GM12878 (cell line): ENCODE measurements around the gene P3H1. TPM values are rescaled to one million over a fixed set of nuclear protein-coding genes. Genes with fewer than 3 reads are reported as not detected.
A peak's percentile ranks its signal among the peaks of the same experiment; 100 is the strongest.

Experiments
- CHD4 ChIP-seq: fragments of 200-600 bp; sonication (generic); IDR thresholded peaks from 2 replicates; pipeline ENCODE4 v1.6.1; 2016; ENCODE audit warnings: mild to moderate bottlenecking
- EP300 ChIP-seq, 2 experiments: fragments of 150-350 bp in 1 of 2; IDR thresholded peaks; 2 replicates each; pipeline ENCODE4 v1.6.1; 2011 to 2012; ENCODE audit warnings: low read depth in 2 of 2, low read length in 2 of 2, borderline replicate concordance in 1 of 2, improper control_type of control experiment in 1 of 2, inconsistent platforms in 1 of 2; ENCODE audit not compliant: control insufficient read depth in 1 of 2
- FOXK2 ChIP-seq: fragments of 450-650 bp; IDR thresholded peaks from 2 replicates; pipeline ENCODE4 v1.6.1; 2017; ENCODE audit warnings: mild to moderate bottlenecking, moderate library complexity
- FOXM1 ChIP-seq: IDR thresholded peaks from 2 replicates; pipeline ENCODE4 v1.6.1; 2012; ENCODE audit warnings: low read depth, mild to moderate bottlenecking, inconsistent platforms, low read length, moderate library complexity
- GATAD2B ChIP-seq: fragments of 450-650 bp; conservative IDR thresholded peaks from 2 replicates; pipeline ENCODE4 v1.6.1; 2017; ENCODE audit warnings: low read depth, mild to moderate bottlenecking, moderate library complexity
- JUND ChIP-seq: IDR thresholded peaks from 2 replicates; pipeline ENCODE4 v1.6.1; 2012; ENCODE audit warnings: low read depth, mild to moderate bottlenecking, low read length, improper control_type of control experiment, moderate library complexity
- KAT2A ChIP-seq: conservative IDR thresholded peaks from 2 replicates; pipeline ENCODE4 v1.6.1; 2011; ENCODE audit warnings: low read depth, low read length; ENCODE audit not compliant: control insufficient read depth
- KLF5 ChIP-seq: fragments of 450-650 bp; IDR thresholded peaks from 2 replicates; pipeline ENCODE4 v1.6.1; 2014; ENCODE audit warnings: mild to moderate bottlenecking; ENCODE audit not compliant: partially characterized antibody
- MEF2B ChIP-seq: fragments of 450-650 bp; IDR thresholded peaks from 2 replicates; pipeline ENCODE4 v1.6.1; 2018; ENCODE audit warnings: mild to moderate bottlenecking, moderate library complexity; ENCODE audit not compliant: partially characterized antibody, poor library complexity, severe bottlenecking
- MYB ChIP-seq: fragments of 150-350 bp; IDR thresholded peaks from 2 replicates; pipeline ENCODE4 v1.6.1; 2014; ENCODE audit warnings: mild to moderate bottlenecking, low read depth, low read length, borderline replicate concordance
- MYC ChIP-seq: IDR thresholded peaks from 2 replicates; pipeline ENCODE4 v1.6.1; 2011; ENCODE audit warnings: mild to moderate bottlenecking, low read length, moderate library complexity, inconsistent platforms; ENCODE audit not compliant: insufficient read depth, insufficient replicate concordance, insufficient read length, severe bottlenecking
- NFXL1 ChIP-seq: fragments of 450-650 bp; IDR thresholded peaks from 2 replicates; pipeline ENCODE4 v1.6.1; 2017; ENCODE audit warnings: antibody characterized with exemption, mild to moderate bottlenecking, borderline replicate concordance
- POLR2AphosphoS2 ChIP-seq: IDR thresholded peaks from 2 replicates; pipeline ENCODE4 v1.6.1; 2011; ENCODE audit warnings: low read depth, mild to moderate bottlenecking, low read length, improper control_type of control experiment, moderate library complexity
- RAD51 ChIP-seq: fragments of 450-650 bp; IDR thresholded peaks from 2 replicates; pipeline ENCODE4 v1.6.1; 2016; ENCODE audit warnings: moderate library complexity, mild to moderate bottlenecking, inconsistent platforms
- RB1 ChIP-seq: fragments of 450-650 bp; formaldehyde crosslinking; IDR thresholded peaks from 2 replicates; pipeline ENCODE4 v1.6.1; 2017; ENCODE audit warnings: mild to moderate bottlenecking, borderline replicate concordance
- SIN3A ChIP-seq: IDR thresholded peaks from 2 replicates; pipeline ENCODE4 v1.6.1; 2012; ENCODE audit warnings: low read depth, low read length, improper control_type of control experiment
- SKIL ChIP-seq: fragments of 450-650 bp; IDR thresholded peaks from 2 replicates; pipeline ENCODE4 v1.6.1; 2017; ENCODE audit warnings: mild to moderate bottlenecking, low read depth, inconsistent platforms; ENCODE audit not compliant: poor library complexity, severe bottlenecking
- SMC3 ChIP-seq: IDR thresholded peaks from 2 replicates; pipeline ENCODE4 v1.6.1; 2011; ENCODE audit warnings: low read length, improper control_type of control experiment, borderline replicate concordance
- SP1 ChIP-seq: IDR thresholded peaks from one replicate; pipeline ENCODE4 v1.6.1; 2011; ENCODE audit warnings: low read depth, low read length
- SREBF1 ChIP-seq: IDR thresholded peaks from 2 replicates; pipeline ENCODE4 v1.6.1; 2012; ENCODE audit warnings: mild to moderate bottlenecking, low read length
- SREBF2 ChIP-seq: IDR thresholded peaks from 2 replicates; pipeline ENCODE4 v1.6.1; 2012; ENCODE audit warnings: mild to moderate bottlenecking, low read length
- STAT1 ChIP-seq: fragments of 450-650 bp; conservative IDR thresholded peaks from 2 replicates; pipeline ENCODE4 v1.6.1; 2014; ENCODE audit warnings: antibody characterized with exemption, mild to moderate bottlenecking
- STAT3 ChIP-seq: IDR thresholded peaks from 2 replicates; pipeline ENCODE4 v1.6.1; 2011; ENCODE audit warnings: low read depth, low read length, improper control_type of control experiment
- TCF3 ChIP-seq: IDR thresholded peaks from 2 replicates; pipeline ENCODE4 v1.6.1; 2012; ENCODE audit warnings: low read depth, mild to moderate bottlenecking, low read length, borderline replicate concordance; ENCODE audit not compliant: insufficient read depth
- USF1 ChIP-seq: IDR thresholded peaks from 2 replicates; pipeline ENCODE4 v1.6.1; 2011; ENCODE audit warnings: borderline replicate concordance, low read depth, mild to moderate bottlenecking, moderate library complexity, mixed read lengths, low read length; ENCODE audit not compliant: insufficient read depth; ENCODE audit errors: extremely low read length
- ZNF217 ChIP-seq: fragments of 450-650 bp; IDR thresholded peaks from 2 replicates; pipeline ENCODE4 v1.6.1; 2017; ENCODE audit warnings: antibody characterized with exemption, mild to moderate bottlenecking
- ZNF274 ChIP-seq: IDR thresholded peaks from one replicate; pipeline ENCODE4 v1.8.0; 2011; ENCODE audit not compliant: insufficient read length, insufficient read depth
- ZNF622 ChIP-seq: fragments of 450-650 bp; IDR thresholded peaks from 2 replicates; pipeline ENCODE4 v1.6.1; 2017; ENCODE audit warnings: mild to moderate bottlenecking, inconsistent platforms
- polyA plus RNA-seq, 11 experiments: library from polyadenylated mRNA; depleted of rRNA in 4 of 11; unstranded in 6 of 11; stranded (reverse) in 5 of 11; fragments of >200 nt; fragmentation: Nextera tagmentation in 4 of 11; fragmentation: Illumina TruSeq in 1 of 11; extraction: Ambion mirVana in 4 of 11; extraction: Trizol in 1 of 11; gene quantifications; 1 replicate in 1 of 11; 2 replicates in 10 of 11; pipeline versions ENCODE4 v1.2.1 to v1.2.3, GENCODE V29; 2011 to 2016; ENCODE audit warnings: inconsistent platforms in 2 of 11, missing spikeins in 2 of 11, low read depth in 1 of 11
- total RNA-seq, 4 experiments: library from RNA; depleted of rRNA in 3 of 4; stranded (reverse); fragments of >200 nt in 3 of 4; fragmentation: Illumina TruSeq in 1 of 4; extraction: Trizol in 1 of 4; gene quantifications; 2 replicates each; pipeline versions ENCODE4 v1.2.1 to v1.2.3, GENCODE V29; 2013 to 2021

The P3H1 gene
- total and polyA plus RNA-seq, 10 of the 15 experiments (the other 5 are each of a cell fraction or from before 2014, with no cell fraction given) = 0.72 to 42.4 (median 26.0) TPM

- no peak; the same call in 1 of the 2 replicates for TF ChIP-seq ZNF217
- no peak for TF ChIP-seq FOXM1
- TF ChIP-seq SREBF2 = no peak
- TF ChIP-seq NFXL1 = no peak
- TF ChIP-seq RB1 = peak; percentile 69; the same call in 1 of the 2 replicates
- TF ChIP-seq SMC3 = no peak
- no peak for TF ChIP-seq RAD51
- TF ChIP-seq USF1 = no peak
- no peak for TF ChIP-seq ZNF274
- no peak; the same call in 1 of the 2 replicates for TF ChIP-seq SIN3A
- TF ChIP-seq GATAD2B = peak; percentile 81
- no peak for TF ChIP-seq CHD4
- TF ChIP-seq EP300 (IDR thresholded peaks at IDR 0.05; ENCODE audit: borderline replicate concordance in 1 of 2, control insufficient read depth in 1 of 2, low read depth in 2 of 2, low read length in 2 of 2) = no peak
- no peak for TF ChIP-seq ZNF622
- peak; percentile 38; the same call in 1 of the 2 replicates for TF ChIP-seq TCF3
- no peak for TF ChIP-seq MYB
- TF ChIP-seq KAT2A = no peak
- TF ChIP-seq SP1 = peak; percentile 13
- 0 out of 2 replicates have a peak, but pooled peaks have one; percentile 21 for TF ChIP-seq JUND
- TF ChIP-seq FOXK2 = no peak
- TF ChIP-seq STAT3 = no peak
- no peak for TF ChIP-seq MEF2B
- TF ChIP-seq STAT1 = no peak; the same call in 1 of the 2 replicates
- no peak for TF ChIP-seq SREBF1
- TF ChIP-seq POLR2AphosphoS2 = peak; percentile 94
- TF ChIP-seq KLF5 = no peak
- TF ChIP-seq SKIL = no peak
- TF ChIP-seq MYC = no peak
These were observed at the start of gene P3H1, which contains the start of gene C1orf50 (continued) for GRCh38 chr1:42766741-42767509.
